NCI-H2171 treated with DMSO at 0.1 percent for 48 hours (cell line): Measurements from ENCODE around the gene BANP.
"Not testable (repeated sequence)": the region's sequence is repeated elsewhere in the genome, so short reads cannot be mapped to it uniquely, and the experiment has no call there.

ENCODE experiments used
- DNase-seq: peaks from one replicate; lab custom pipeline; 2025; lab: John Stamatoyannopoulos, UW

The BANP gene

DNA sequence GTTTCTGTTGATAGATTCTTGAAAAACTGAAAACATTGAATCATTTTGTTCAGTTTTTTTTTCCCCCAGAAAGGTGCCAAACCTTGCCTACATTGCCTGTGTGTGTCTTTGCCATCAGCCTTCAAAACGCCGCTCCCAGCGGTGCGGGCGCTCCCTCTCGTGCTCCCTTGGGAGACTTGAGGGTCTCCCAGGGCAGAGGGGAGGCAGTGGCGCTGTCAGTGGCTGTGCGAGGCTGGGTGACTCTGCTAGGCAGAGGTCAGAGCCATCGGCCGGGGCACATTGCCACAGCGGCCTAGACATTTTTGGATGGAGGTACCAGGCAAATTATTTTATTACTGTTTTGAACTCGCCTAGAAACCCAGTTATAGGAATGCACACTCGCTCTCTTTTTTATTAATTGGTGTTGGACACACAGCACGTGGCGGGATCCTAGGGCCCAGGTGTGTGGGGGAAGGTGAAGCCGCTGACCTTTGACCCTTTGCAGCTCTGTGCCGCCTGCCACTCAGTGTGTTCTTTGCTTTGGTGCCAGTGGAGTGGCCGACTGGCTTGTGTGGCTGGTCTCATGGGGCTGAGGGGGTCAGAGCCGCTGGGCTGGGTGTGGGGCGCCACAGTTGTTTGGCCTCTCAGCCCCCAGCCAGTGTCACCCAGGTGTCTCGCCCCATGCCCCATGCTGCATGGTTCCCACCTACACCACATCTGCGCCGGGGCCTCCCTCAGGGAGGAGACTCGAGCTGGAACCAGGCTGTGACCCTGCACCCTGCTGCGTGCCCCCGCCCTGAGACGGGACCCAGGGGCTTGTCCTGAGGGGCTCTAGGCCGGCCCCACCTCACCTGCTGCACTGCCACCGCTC, 115.7 kb downstream of the BANP start:
- DNase-seq, result no peak

DNA sequence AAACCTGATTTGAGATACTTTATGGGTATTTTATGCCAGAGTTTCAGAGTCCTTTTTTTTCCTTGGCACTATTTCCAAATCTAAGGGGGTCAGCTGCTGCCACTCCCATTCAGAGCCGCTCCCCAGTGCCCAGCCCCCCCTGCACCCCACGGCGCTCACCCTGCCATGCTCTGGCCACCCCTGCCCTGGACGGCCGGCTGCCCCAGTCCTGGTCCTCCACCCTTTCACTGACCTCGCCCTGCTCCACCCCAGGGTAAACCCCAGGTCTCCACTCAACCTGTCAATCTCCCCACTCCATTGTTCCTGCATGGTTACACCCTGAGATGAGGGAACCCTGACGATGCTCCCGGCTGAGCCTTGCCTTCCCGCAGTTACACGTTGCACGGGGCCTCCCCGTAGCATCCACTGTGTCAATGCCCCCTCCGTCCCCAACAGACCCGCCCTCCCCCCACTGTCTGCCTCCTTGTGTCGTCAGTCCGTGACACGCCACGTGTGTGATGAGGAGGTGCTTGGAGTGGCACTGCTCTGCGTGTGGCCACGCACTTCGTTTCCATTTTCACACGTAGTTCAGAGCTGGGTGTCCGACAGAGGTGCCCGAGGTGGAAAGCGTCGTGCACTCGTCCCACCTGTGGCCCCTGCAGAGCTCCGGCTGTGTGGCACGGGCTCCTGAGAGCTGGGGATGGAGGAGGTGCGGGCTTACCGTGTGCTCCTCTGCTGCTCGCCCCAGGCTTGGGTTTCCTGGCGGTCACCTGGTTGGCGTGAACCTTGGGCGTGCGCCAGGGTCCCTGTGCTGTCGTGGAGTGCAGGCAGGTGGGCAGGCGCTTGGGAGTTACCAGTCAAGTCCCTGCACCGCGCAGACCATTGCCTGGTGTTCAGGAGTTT, 116.5 kb downstream of the BANP start:
- DNase-seq, result no peak

DNA sequence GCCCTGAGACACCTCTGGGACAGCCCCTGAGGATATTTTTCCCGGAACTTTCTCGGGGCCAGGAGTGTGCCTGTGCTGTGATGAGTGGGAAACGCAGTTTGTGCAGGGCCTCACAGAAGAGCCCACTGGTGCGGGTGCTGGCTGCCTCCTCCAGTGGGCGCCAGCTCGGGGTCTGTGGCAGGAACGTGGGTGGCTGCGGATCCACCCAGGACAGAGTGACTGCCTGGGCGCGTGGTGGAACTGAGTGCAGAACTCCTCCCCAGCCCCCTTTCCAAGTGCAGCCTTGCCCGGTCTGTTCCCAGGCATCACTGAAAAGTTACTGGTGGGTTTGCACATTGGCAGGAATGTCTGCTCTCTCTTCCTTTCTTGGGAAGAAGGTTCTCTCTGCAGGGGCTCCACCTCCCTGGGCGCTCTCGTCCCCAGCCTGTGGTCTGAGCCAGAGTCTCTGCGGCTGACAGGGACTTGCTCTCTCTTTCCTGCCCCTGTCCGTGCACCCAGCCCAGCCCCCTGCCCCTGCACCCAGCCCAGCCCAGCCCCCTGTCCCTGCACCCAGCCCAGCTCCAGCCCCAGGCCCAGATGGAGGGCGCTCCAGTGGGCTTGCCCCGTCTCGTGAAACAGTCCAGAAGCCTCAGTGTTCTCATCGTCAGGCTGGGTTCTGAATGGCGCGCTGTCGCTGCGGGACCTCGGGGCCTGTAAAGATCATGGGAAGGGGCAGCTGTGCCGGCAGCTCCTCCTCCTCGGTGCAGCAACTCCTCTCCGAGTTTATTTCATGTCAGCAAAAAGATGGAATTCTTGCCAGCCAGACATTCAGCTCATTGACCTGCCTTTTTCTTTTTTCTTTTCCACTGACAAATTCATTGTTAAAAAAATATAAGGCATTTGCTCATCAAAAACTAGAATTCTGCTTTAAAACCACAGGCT, 117.5 kb downstream of the BANP start:
- DNase-seq, result no peak

DNA sequence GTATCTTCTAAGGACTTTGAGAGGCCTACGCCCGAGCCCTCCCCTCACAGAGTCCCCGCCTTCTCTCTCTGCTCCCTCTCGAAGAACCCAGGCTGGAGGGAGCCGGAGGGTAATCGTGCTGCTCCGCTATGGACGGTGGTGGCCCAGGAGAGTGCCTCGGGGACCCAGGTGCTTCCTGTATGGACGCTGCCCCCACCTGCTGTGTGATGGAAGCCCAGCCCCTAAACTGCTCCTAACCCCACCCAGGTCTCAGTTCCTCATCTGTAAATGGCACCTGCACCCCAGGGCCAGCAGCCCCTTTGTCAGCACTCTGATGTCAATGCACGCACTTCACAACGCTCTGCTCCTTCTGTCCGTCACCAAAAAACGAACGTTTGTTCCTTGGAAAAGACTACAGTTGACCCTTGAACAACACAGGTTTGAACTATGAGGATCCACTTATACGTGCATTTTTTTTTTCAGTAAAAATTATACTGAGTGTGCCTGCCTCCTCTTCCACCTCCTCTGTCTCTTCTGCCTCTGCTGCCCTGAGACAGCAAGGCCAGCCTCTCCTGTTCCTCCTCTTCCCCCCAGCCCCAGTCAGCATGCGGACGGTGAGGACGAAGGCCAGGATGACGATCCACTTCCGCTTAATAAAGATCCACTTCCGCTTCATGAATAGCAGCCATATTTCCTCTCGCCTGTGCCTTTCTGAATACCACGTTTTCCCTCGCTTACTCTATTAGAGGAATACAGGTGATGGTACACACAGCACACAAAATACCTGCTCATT, 118.3 kb downstream of the BANP start:
- no peak for DNase-seq

- DNase-seq, result no peak
Observed at GRCh38 chr16:88070341-88070740, 119.1 kb downstream of the BANP start.

- no peak for DNase-seq
Observed at GRCh38 chr16:88070989-88071625, 119.9 kb downstream of the BANP start.

GRCh38 chr16:88071908-88072307, 120.7 kb downstream of the BANP start:
- no peak for DNase-seq

DNA sequence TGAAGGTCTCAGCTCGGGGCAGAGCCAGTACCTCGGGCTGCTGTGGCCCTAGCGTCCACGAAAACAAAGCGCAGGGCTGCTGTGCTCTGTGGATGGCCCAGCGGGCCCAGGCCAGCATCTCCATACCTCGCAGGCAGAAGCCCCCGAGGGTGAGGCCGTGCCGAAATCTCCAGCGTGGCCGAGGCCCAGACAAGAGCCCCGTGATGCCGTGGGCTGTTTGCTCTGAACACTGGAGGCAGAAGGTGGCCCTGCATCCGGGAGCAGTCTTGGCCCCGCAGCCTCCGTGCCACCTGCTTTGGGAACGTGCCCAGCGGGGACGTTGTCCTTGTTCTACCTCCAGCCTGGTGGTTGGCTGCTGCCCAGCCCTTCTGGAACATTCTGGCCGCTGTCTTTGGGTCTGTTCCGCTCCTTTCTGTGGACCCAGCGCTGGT, 121.4 kb downstream of the BANP start:
- DNase-seq, result no peak

DNA sequence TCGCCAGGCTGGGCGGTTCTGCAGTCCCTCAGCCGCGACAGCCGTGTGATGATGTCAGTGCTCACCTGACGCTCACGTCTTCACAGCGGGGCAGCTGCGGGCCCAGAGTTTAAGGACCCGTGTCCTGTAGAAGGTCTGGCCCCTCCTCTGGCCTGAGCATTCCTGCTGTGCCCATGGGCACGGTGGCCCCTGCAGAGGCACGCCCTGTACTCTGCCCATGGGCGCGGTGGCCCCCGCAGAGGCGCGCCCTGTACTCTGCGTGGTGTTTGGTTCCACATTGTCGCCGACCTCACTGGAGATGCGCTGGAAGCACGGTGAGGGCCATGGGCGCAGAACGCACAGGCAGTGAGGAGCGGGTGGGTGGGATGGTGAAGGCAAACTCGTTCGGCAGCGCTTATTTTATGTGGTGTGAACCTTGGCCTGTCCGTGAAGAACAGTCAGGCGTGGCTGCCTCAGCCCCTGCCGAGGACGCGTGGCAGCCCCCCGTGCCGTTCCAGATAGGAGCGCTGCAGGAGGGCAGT, 122.0 kb downstream of the BANP start:
- no peak for DNase-seq

DNA sequence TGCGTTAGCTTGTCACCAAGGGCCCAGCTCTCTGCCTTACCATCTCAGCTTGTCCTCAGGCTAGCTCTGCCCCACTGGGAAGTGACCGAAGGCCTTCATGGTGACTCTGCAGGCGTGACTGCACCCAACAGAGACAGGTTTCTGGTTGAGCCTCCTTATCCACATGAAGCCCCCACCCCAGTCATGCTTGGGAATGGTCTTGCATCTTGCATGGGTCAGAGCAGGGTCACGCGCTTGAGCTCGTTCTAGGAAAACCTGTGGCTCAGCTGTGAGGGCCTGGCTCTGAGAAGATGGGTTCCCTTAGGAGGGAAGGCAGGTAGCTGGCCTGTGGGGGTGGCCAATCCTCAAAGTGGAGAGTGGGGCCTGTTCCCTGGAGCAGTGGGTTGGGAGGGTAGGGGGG, 122.8 kb downstream of the BANP start:
- no peak for DNase-seq

DNA sequence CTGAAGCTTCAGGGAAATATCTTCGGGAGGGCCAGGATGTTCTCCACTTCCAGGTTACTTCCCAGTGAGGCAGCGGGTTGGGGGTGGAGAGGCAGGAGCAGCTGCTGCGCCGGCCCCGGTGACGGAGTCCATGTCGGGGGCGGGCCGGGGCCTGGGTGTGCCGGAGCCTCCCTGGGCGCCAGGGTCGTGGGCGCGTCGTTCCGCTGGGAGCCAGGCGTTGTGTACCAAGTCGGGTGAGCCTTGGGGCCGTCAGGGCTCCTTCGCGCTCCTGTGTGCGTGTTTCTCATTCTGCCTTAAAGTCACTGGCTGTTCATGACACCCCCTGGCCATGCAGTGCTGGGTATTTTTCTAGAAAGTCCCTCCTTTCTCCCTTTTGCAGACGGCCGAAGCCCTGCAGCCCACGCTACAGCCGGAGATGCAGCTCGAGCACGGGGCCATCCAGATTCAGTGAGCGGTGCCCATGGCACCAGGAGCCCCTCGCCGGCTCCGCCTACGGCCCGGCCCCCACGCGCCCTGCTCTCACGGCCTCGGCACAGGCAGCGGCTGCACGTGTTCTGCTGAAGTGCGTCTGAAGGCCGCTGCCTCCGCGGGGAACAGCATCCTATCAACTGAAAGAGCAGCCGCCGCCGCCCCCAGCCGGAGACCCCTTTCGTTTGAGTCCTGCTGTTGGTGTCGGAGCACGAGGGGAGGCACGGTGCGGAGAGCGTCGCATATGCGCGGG, 125.1 kb downstream of the BANP start:
- no peak for DNase-seq

DNA sequence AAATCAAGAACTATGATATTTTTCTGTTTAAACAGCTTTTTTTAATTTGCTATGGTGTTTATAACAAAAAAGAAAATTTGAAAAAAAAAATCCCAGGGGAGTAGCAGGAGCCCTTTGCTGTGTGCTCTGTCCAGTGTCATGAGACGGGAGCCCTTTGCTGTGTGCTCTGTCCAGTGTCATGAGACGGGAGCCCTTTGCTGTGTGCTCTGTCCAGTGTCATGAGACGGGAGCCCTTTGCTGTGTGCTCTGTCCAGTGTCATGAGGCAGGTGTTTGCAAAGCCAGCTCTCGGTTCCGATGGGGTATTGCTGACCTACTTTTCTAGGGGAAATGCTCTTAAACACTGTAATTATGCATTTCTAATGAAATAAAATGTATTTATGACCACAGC, 125.7 kb downstream of the BANP start:
- not testable (repeated sequence) for DNase-seq

GRCh38 chr16:88077328-88078108, 126.3 kb downstream of the BANP start:
- DNase-seq, result no peak

GRCh38 chr16:88078111-88078775, 127.0 kb downstream of the BANP start:
- DNase-seq, result peak; percentile 6

GRCh38 chr16:88083582-88083981, 132.3 kb downstream of the BANP start:
- no peak for DNase-seq

GRCh38 chr16:88084881-88085280, 133.6 kb downstream of the BANP start:
- no peak for DNase-seq

- no peak for DNase-seq
Observed at GRCh38 chr16:88086571-88087516, 135.6 kb downstream of the BANP start.
